HCT116 (cell line): Measurements from ENCODE around the gene CPEB3. TPM values are rescaled to one million over a fixed set of nuclear protein-coding genes. Genes with fewer than 3 reads are reported as not detected.

Experiments used
- ATAC-seq: fragments of 200-7000 bp; cut with Tn5 transposase; 2 replicates; pipeline ENCODE4 v1.9.1; 2020; ENCODE audit warnings: mild to moderate bottlenecking, moderate library complexity
- BruUV-seq: library from RNA; stranded (reverse); fragments of 400-500 nt; replicated peaks from 2 replicates; lab custom pipeline; 2021; lab: Mats Ljungman, UMichigan
- CTCF ChIA-PET: fragments of 300-600 bp; sonication (Branson Sonifier 250); formaldehyde crosslinking; loops from one replicate; lab custom pipeline; 2021; ENCODE audit warnings: antibody characterized with exemption; lab: Charles Lee
- POLR2A ChIA-PET: fragments of 300-600, 350-600 bp; sonication (Branson Sonifier 250); formaldehyde crosslinking; loops from one replicate; lab custom pipeline; 2021; ENCODE audit warnings: antibody characterized with exemption; lab: Charles Lee
- RAD21 ChIA-PET, 2 experiments: fragments of 300-600 bp; sonication (Branson Sonifier 250); formaldehyde crosslinking; loops; one replicate each; lab custom pipeline; 2023; ENCODE audit warnings: low total read pairs in 2 of 2; ENCODE audit not compliant: uncharacterized antibody in 2 of 2, unreplicated experiment in 2 of 2, low non-redundant PET in 1 of 2; lab: Charles Lee
- DNase-seq: peaks from one replicate; pipeline ENCODE4 v3.0.0-alpha.2; 2010; ENCODE audit warnings: low read depth, low spot score
- H2AFZ ChIP-seq: fragments of 200-600 bp; shearing (Covaris generic), sonication (generic); 2 replicates; pipeline ENCODE4 v1.6.1; 2017; ENCODE audit warnings: low read depth, mixed run types, mixed read lengths, antibody characterized with exemption, low read length; ENCODE audit not compliant: poor library complexity, severe bottlenecking
- H3K27ac ChIP-seq: 2 replicates; pipeline ENCODE4 v1.5.1; 2012; ENCODE audit warnings: low read depth, low read length
- H3K27me3 ChIP-seq: fragments of 200-600 bp; sonication (generic); 2 replicates; pipeline ENCODE4 v1.6.1; 2016; ENCODE audit warnings: mixed run types, low read length, mixed read lengths; ENCODE audit not compliant: insufficient read depth
- H3K36me3 ChIP-seq, 2 experiments: fragments of 200-500 bp in 1 of 2; fragments of 200-600 bp in 1 of 2; sonication (Bioruptor generic) in 1 of 2; sonication (generic) in 1 of 2; 2 replicates each; pipeline versions ENCODE4 v1.5.1 to v1.6.1; 2014 to 2016; ENCODE audit warnings: low read length in 2 of 2, inconsistent platforms in 1 of 2, mixed read lengths in 1 of 2, mixed run types in 1 of 2; ENCODE audit not compliant: insufficient read depth in 2 of 2, control insufficient read depth in 1 of 2
- H3K4me1 ChIP-seq, 2 experiments: fragments of 200-600 bp in 1 of 2; sonication (generic) in 1 of 2; 2 replicates each; pipeline versions ENCODE4 v1.5.1 to v1.6.1; 2012 to 2017; ENCODE audit warnings: low read length in 2 of 2, inconsistent platforms in 1 of 2, mild to moderate bottlenecking in 1 of 2, mixed read lengths in 1 of 2, mixed run types in 1 of 2, moderate library complexity in 1 of 2; ENCODE audit not compliant: insufficient read depth in 2 of 2, control insufficient read depth in 1 of 2
- H3K4me2 ChIP-seq: fragments of 200-600 bp; sonication (generic); 2 replicates; pipeline ENCODE4 v1.6.1; 2017; ENCODE audit warnings: mixed run types, low read length, mixed read lengths
- H3K4me3 ChIP-seq, 2 experiments: fragments of 200-600 bp in 1 of 2; sonication (generic) in 1 of 2; replicated peaks in 1 of 2; 2 replicates each; pipeline ENCODE4 v1.5.1; 2011 to 2016; ENCODE audit warnings: low read length in 2 of 2, control low read depth in 1 of 2, low read depth in 1 of 2, mild to moderate bottlenecking in 1 of 2, mixed read lengths in 1 of 2, mixed run types in 1 of 2
- H3K79me2 ChIP-seq: fragments of 200-600 bp; sonication (generic); 2 replicates; pipeline ENCODE4 v1.6.1; 2017; ENCODE audit warnings: mild to moderate bottlenecking, mixed run types, low read length, moderate library complexity, mixed read lengths; ENCODE audit not compliant: insufficient read depth
- H3K9ac ChIP-seq: fragments of 200-600 bp; sonication (generic); 2 replicates; pipeline ENCODE4 v1.6.1; 2016; ENCODE audit warnings: low read length, mixed read lengths
- H3K9me2 ChIP-seq: fragments of 200-600 bp; sonication (generic), shearing (Covaris generic); 2 replicates; pipeline ENCODE4 v1.6.1; 2017; ENCODE audit warnings: mixed run types, mild to moderate bottlenecking, moderate library complexity; ENCODE audit not compliant: insufficient read depth
- H3K9me3 ChIP-seq, 2 experiments: fragments of 200-500 bp in 1 of 2; fragments of 200-600 bp in 1 of 2; sonication (Bioruptor generic) in 1 of 2; sonication (generic) in 1 of 2; 2 replicates each; pipeline ENCODE4 v1.6.1; 2014 to 2017; ENCODE audit warnings: low read length in 2 of 2, mixed read lengths in 2 of 2, inconsistent platforms in 1 of 2, low read depth in 1 of 2, mild to moderate bottlenecking in 1 of 2, mixed run types in 1 of 2, moderate library complexity in 1 of 2; ENCODE audit not compliant: control insufficient read depth in 1 of 2, insufficient read depth in 1 of 2
- H4K20me1 ChIP-seq: fragments of 200-600 bp; sonication (generic), shearing (Covaris generic); 2 replicates; pipeline ENCODE4 v1.6.1; 2017; ENCODE audit warnings: mixed run types, mild to moderate bottlenecking, moderate library complexity; ENCODE audit not compliant: insufficient read depth
- CBX3 ChIP-seq: IDR thresholded peaks from 2 replicates; pipeline ENCODE4 v1.6.1; 2012; ENCODE audit warnings: low read depth
- EZH2phosphoT487 ChIP-seq: fragments of 200-600 bp; IDR thresholded peaks from 2 replicates; pipeline ENCODE4 v1.6.1; 2018; ENCODE audit warnings: antibody characterized with exemption, borderline replicate concordance
- FOSL1 ChIP-seq: IDR thresholded peaks from 2 replicates; pipeline ENCODE4 v1.6.1; 2012; ENCODE audit warnings: low read depth
- RAD21 ChIP-seq: IDR thresholded peaks from 2 replicates; pipeline ENCODE4 v1.6.1; 2012; ENCODE audit warnings: low read depth, mild to moderate bottlenecking
- SRF ChIP-seq: IDR thresholded peaks from 2 replicates; pipeline ENCODE4 v1.6.1; 2012; ENCODE audit warnings: low read depth
- ZNF274 ChIP-seq: fragments of 200-500 bp; sonication (Bioruptor generic); IDR thresholded peaks from 2 replicates; pipeline ENCODE4 v1.6.1; 2014; ENCODE audit warnings: mild to moderate bottlenecking, low read depth, low read length, inconsistent platforms
- intact Hi-C: fragments of 100-400 bp; cut with micrococcal nuclease; formaldehyde crosslinking; loops from 2 replicates; pipeline ENCODE4 v1.10.0; 2022
- total RNA-seq: library from RNA; stranded (reverse); gene quantifications from one replicate; pipeline ENCODE4 v1.2.1, GENCODE V29; 2021; ENCODE audit not compliant: unreplicated experiment
- TF ChIP-seq, protein P1 (sequence below), 3 experiments: fragments of 200-600 bp in 1 of 3; sonication (generic) in 1 of 3; IDR thresholded peaks in 2 of 3; conservative IDR thresholded peaks in 1 of 3; 2 replicates each; pipeline ENCODE4 v1.5.1; 2012 to 2017; ENCODE audit warnings: low read depth in 2 of 3, low read length in 2 of 3, antibody characterized with exemption in 1 of 3, borderline replicate concordance in 1 of 3, control low read depth in 1 of 3, mild to moderate bottlenecking in 1 of 3, mixed read lengths in 1 of 3, mixed run types in 1 of 3, moderate library complexity in 1 of 3; ENCODE audit not compliant: insufficient read depth in 1 of 3
- TF ChIP-seq, protein P2 (sequence below): IDR thresholded peaks from 2 replicates; pipeline ENCODE4 v1.6.1; 2011; ENCODE audit warnings: mild to moderate bottlenecking, low read length, moderate library complexity; ENCODE audit not compliant: insufficient replicate concordance; ENCODE audit errors: extremely low read depth
- TF ChIP-seq, protein P3 (sequence below): IDR thresholded peaks from 2 replicates; pipeline ENCODE4 v1.6.1; 2012
- TF ChIP-seq, protein P4 (sequence below): IDR thresholded peaks from 2 replicates; pipeline ENCODE4 v1.6.1; 2012; ENCODE audit warnings: low read depth

Gene CPEB3
- total RNA-seq, 1 experiment from 2014 or later, result 3.0 TPM

DNA sequence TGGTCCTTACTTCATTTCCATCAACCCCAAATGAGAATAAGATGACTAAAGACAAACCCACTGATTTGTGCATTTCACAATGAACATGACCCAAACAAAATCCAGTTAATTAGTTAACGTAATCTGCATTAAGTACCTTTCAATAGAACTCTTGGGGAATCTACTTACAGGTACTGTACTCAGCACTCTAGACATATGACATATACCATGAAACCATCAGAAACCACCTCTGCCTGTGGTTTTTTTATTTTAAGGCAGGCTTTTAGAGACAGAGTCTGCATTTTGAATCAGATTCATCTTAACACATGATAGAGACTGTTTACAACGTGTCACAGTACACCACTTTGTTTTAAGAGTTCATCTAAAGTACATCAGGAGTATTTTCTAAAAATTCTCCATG, 198.9 kb downstream of the CPEB3 start:
- CTCF ChIA-PET, result interaction anchor here (0.6 kb wide), 1 partner anchor 48 kb away, joined by 3 read pairs; no protein-coding TSS in a partner anchor
- Histone ChIP-seq H3K4me2 (no peak overlapping the region), H3K27ac (no peak overlapping the region)

More for the DNA sequence above, 198.9 kb downstream of the CPEB3 start:
- ATAC-seq (no peak), DNase-seq (no peak)
- Histone ChIP-seq H3K36me3 (no peaks in the 10 kb centered on the region), H2AFZ (no peak overlapping the region), H3K9me2 (no peaks in the 10 kb centered on the region), H3K9ac (no peak overlapping the region), H3K4me1 (peaks cover 3 to 11% of the 10 kb centered on the region in 2 experiments; a peak in 3 of 4 replicates), H3K4me3 (no peak overlapping the region), H4K20me1 (no peaks in the 10 kb centered on the region), H3K79me2 (no peaks in the 10 kb centered on the region), H3K9me3 (no peaks in the 10 kb centered on the region), H3K27me3 (no peaks in the 10 kb centered on the region)
- ChIA-PET POLR2A (no interaction called here), RAD21 (no interaction called here)
- TF ChIP-seq RAD21 (no peak), CBX3 (no peak), EZH2phosphoT487 (no peak), ZNF274 (no peak), SRF (no peak), FOSL1 (no peak)
- TF ChIP-seq, protein P1, sequence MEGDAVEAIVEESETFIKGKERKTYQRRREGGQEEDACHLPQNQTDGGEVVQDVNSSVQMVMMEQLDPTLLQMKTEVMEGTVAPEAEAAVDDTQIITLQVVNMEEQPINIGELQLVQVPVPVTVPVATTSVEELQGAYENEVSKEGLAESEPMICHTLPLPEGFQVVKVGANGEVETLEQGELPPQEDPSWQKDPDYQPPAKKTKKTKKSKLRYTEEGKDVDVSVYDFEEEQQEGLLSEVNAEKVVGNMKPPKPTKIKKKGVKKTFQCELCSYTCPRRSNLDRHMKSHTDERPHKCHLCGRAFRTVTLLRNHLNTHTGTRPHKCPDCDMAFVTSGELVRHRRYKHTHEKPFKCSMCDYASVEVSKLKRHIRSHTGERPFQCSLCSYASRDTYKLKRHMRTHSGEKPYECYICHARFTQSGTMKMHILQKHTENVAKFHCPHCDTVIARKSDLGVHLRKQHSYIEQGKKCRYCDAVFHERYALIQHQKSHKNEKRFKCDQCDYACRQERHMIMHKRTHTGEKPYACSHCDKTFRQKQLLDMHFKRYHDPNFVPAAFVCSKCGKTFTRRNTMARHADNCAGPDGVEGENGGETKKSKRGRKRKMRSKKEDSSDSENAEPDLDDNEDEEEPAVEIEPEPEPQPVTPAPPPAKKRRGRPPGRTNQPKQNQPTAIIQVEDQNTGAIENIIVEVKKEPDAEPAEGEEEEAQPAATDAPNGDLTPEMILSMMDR (IDR thresholded peaks at IDR 0.05 in 2 of 3, conservative IDR thresholded peaks at IDR 0.05 in 1 of 3; ENCODE audit: borderline replicate concordance in 1 of 3, insufficient read depth in 1 of 3, low read depth in 2 of 3, low read length in 2 of 3), result no peak
- TF ChIP-seq, protein P2, sequence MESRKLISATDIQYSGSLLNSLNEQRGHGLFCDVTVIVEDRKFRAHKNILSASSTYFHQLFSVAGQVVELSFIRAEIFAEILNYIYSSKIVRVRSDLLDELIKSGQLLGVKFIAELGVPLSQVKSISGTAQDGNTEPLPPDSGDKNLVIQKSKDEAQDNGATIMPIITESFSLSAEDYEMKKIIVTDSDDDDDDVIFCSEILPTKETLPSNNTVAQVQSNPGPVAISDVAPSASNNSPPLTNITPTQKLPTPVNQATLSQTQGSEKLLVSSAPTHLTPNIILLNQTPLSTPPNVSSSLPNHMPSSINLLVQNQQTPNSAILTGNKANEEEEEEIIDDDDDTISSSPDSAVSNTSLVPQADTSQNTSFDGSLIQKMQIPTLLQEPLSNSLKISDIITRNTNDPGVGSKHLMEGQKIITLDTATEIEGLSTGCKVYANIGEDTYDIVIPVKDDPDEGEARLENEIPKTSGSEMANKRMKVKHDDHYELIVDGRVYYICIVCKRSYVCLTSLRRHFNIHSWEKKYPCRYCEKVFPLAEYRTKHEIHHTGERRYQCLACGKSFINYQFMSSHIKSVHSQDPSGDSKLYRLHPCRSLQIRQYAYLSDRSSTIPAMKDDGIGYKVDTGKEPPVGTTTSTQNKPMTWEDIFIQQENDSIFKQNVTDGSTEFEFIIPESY, result no peak
- TF ChIP-seq, protein P3, sequence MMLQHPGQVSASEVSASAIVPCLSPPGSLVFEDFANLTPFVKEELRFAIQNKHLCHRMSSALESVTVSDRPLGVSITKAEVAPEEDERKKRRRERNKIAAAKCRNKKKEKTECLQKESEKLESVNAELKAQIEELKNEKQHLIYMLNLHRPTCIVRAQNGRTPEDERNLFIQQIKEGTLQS, result no peak
- TF ChIP-seq, protein P4, sequence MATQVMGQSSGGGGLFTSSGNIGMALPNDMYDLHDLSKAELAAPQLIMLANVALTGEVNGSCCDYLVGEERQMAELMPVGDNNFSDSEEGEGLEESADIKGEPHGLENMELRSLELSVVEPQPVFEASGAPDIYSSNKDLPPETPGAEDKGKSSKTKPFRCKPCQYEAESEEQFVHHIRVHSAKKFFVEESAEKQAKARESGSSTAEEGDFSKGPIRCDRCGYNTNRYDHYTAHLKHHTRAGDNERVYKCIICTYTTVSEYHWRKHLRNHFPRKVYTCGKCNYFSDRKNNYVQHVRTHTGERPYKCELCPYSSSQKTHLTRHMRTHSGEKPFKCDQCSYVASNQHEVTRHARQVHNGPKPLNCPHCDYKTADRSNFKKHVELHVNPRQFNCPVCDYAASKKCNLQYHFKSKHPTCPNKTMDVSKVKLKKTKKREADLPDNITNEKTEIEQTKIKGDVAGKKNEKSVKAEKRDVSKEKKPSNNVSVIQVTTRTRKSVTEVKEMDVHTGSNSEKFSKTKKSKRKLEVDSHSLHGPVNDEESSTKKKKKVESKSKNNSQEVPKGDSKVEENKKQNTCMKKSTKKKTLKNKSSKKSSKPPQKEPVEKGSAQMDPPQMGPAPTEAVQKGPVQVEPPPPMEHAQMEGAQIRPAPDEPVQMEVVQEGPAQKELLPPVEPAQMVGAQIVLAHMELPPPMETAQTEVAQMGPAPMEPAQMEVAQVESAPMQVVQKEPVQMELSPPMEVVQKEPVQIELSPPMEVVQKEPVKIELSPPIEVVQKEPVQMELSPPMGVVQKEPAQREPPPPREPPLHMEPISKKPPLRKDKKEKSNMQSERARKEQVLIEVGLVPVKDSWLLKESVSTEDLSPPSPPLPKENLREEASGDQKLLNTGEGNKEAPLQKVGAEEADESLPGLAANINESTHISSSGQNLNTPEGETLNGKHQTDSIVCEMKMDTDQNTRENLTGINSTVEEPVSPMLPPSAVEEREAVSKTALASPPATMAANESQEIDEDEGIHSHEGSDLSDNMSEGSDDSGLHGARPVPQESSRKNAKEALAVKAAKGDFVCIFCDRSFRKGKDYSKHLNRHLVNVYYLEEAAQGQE, result no peak
- no TSS peak for BruUV-seq
- intact Hi-C loops, result no loop called here
